Right renal cortex interstitium (tissue), 3 donors: ENCODE measurements around the gene ASCC1. TPM values are rescaled to one million over a fixed set of nuclear protein-coding genes. Genes with fewer than 3 reads are reported as not detected.

Experiments used
- DNase-seq, 3 donors: peaks; one replicate each; pipeline ENCODE4 v3.0.0-alpha.2; 2013; ENCODE audit warnings: low read depth in 3 of 3, low spot score in 2 of 3
- polyA plus RNA-seq, 3 donors: library from polyadenylated mRNA; unstranded; fragments of 120-200 nt; gene quantifications; one replicate each; pipeline ENCODE4 v1.2.1, GENCODE V29; 2013; ENCODE audit not compliant: insufficient read length in 3 of 3

Gene ASCC1
- polyA plus RNA-seq, 3 donors, result 43.6 to 55.4 (median 45.8) TPM

DNA sequence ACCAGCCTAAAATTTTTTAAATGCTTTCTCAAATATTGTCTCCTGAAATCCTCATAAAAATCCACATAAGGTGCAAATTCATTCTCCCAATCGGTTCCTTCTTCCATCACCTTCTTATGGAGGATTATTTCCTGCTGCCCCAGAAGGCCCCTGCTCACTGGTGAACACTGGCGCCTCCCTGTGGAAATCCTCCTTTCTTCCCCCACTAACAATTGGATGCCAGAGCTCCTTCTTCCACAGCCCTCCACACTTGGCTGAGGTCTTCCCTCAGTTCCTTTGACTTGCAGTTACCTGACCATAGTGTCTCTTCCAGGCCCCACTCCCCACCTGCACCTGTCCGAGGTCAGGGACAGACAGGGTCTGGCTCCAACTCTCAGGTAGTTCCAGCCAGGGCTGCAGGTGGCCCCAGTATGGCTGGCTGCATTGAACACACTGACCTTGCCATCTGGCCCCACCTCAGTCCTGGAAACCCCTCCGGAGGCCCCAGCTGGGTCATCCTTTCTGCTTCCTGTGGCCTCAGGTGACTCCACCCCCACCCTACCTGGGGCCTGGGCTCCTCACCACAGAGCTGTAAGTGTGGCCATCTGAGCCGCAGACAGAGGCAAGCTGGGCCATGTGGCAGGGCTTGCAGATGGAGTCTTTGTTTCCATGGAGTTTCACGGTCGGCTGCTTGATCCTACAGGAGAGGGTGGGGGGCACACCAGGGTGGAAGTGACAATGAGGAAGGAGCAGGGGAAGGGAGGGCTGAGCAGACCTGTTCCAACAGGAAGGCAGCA lies 146.1 kb downstream of the ASCC1 start:
- DNase-seq, result no peak

DNA sequence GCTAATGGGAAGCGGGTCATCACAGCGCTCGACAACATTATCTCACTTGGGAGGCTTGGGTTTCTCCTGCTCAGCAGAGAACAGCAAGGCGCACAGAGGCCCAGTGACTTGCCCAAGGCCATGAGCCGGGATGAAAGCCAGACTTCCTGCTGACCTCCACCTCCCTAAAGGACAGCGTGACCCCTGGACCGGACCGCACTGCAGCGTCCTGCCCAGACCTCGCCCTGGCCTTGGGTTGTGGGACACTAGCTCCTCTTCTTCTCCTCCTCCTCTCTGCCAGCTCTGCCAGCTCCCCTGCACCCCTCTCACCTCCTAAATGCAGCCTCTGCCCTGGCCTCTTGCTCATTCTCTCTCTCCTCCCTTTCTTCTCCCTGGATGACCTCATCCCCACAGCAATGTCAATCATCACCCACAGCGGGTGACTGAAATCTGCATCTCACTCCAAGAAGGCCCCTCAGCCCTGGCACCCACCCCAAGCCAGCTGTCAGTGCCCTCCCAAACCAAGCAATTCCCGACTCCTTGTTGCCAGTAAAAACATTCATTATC lies 147.1 kb downstream of the ASCC1 start:
- no peak for DNase-seq

DNA sequence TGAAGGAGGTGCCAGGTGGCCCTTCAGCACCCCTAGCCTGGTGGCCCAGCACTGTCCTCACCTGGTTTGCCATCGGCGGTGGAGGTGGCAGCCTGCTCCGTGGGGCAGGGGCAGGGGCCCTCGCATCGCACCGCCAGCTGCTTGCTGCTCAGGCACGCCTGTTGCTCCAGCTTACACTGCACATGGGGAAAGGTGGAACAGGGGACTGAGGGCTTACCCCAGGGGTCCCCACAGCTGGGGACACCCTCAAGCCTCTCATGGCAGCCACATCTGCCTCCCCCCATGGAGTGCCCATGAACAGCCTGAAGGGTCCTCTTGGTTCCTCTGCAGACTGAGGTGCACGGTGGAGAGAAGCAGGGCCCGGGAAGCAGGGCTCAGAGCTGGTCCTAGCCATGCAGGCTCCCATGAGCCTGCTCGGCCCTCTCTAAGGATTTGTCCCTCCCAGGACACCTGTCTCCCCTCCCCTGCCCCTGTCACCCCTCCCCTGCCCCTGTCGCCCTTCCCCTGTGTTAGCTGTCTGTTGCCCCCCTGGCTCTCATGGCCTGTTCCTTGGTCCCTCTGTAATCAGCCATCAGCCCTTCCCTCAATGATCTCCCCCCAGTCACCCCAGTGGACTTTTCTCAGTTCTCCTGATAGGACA lies 147.8 kb downstream of the ASCC1 start:
- no peak for DNase-seq

DNA sequence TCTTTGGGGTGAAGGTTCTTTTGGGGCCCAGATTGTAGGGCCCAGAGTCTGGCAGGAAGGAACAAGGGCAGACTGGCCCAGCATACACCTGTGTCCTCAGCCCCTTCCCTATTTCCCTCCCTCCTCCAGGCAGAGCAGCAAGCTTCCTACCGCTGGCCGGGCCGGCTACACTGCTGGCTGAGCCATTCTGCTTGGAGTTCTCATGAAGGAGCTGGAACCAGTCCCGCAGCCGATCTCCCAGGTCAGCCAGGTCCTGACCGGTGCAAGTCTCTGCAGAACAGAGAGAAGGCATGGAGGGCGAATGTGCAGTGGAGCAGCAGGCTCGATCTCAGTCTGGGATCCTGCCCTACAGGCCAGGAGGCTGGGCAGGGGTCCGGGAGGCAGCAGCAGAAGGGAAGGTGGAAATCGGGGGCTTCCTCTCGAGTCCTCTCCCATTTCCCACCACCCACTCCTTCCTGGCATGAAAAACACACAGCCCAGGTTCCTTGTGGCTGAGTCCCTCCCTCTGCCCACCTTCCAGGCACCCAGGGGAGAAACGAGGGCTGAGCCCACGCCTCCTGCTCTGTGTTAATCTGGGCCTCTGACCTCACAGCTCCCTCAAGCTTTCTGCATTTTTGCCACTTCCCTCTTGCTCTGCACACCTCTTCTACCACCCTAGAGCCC lies 148.5 kb downstream of the ASCC1 start:
- no peak for DNase-seq

DNA sequence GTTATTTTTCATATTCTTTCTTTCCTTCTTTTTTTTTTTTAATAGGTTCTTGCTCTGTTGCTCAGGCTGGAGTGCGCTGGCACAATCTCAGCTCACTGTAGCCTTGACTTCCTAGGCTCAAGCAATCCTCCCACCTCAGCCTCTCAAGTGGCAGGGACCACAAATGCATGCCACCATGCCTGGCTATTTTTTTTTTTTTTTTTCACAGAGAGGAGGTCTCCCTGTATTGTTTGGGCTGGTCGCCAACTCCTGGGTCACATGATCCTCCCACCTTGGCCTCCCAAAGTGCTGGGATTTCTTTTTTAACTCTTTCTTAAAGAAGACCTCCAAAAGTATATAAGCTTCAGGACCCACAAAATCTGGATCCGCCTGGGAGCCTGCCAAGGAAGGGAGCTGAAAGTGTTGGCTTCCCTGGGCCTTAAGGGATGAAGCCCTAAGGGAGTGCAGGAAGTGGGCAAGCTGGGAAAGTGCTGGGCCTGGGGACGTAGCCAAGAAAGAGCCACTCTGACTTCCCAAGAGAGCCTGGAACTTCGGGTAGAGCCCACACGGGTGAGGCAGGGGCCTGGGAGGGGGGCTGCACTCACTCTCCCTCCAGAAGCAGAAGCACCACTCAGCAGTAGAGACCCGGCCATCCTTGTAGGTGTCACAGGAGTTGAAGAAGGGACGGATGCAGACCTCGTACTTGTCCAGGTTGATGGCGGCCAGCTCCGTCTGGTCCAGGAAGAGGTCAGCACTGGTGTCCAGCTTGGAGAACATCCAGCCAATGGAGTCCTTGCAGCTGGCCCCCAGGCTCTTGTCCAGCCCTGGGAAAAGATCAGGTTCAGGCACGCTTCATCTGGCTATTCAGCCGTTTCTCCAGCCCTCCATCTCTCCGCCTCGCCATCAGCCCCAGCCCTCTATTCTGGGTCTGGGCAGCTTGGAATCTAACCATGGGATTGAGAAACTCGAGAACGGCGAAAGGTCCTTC lies 149.5 kb downstream of the ASCC1 start:
- no peak for DNase-seq

DNA sequence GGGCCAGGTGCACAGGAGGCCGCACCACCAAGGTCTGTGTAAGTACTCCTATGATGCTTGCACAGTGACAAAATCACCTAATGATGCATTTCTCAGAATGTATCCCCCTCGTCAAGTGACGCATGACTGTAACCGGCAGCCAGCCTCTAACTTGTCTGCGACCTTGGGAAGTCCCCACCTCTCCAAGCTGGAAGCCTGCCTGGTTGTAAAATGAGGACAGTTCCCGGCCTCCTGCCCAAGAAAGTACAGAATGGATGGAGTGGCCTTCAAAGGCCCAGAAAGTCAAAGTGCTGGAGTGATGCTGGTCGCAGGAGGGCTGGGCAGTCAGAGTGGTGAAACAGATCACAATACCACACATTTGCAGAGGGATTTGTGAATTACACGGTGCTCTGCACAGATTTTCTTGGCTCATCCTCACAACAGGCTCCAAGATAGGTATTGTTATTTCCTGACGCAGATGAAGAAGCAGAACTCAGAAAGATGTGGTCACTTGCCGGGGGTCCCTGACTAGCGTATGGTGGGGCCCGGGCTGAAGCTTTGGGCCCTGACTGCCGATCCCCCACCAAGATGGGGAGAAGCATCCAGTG lies 150.5 kb downstream of the ASCC1 start:
- DNase-seq, result no peak

DNA sequence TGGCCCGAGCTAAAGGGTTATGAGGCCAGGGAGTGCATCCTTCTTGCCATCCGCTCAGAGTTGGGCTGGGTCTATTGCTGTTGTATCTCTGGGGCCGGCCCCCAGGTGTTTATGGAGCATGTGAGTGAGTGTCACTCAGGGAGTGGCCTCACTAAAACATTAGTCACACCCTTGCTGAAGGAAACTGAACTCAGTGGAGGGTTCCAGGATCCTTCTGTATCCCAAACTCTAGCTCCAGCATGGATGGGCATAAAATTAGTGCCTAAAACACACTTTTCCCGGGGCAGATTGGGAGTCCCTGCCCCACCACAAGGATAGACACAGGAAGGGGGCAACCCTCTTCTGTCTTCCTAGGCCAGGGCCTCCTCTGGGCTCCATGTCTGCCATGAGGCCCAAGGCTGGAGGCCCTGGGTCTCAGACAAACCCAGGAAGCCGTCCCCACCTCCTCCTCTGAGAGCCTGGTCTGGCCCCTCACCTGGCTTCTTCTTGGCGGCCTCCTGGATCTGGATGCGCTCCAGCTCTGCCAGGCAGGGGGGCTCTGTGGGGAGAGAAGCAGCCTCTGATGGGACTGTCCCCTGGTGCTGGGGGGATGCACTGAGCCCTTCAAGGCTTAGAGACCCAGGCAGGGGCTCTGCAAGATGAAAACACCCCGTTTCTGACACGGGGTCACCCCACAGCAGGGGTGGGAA lies 152.2 kb downstream of the ASCC1 start:
- DNase-seq, result no peak

DNA sequence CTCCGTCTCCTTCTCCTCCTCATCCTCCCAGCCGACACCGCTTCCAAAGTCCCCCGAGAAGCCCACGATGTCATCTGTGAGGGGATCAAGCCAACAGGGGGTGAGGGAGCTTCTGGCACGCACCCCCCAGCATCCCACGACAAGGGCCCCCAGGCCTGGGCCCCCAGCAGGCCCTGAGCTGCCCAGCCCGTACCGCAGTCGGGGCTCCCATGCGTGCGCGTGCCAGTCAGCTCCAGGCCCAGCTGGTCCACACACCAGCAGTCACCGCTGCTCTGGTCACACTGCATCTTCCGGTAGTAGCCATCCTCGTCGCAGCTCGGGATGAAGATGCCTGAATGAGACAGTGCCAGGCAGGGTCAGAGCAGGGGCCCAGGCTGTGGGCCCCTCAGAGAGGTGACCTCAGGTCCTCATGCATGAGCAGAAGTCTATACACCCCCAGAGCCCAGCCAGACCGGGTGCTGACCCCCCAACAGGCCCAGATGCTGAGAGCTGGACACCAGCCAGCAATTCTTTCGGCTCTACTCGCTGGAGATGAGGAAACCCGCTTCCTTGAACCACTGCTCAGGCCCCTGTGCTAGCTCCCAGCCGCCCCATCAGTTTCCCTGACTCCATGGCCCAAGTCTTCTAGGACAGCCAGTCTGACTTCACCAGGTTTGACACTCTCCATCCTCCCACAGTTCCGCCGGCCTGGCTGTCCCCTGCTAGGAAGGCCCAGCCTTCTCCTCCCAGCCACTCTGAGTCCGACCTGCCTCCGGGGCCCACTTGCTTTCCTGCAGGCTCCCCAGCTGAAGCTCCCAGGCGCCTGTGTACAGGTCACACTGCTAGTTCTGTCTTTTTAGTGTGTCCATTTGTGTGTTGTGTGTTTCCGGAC lies 153.0 kb downstream of the ASCC1 start:
- no peak for DNase-seq

DNA sequence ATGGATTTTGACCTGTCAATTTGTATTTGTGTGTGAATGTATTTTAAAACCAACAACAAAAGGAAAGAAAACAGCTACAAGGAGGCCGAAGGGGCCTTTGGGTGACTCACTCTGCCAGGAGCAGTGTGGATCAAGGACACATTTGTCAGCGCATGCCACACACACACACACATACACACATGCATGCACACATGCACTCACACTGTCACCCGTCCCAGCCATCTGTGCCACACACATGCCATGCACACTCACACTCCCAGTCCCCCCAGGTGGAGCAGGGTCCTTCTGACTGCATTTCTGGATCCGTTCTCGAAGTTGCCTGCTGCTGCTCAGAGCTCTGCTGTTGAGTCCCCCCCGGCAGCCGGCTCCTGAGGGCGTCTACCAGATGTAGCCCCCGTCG lies 153.7 kb downstream of the ASCC1 start:
- no peak for DNase-seq

DNA sequence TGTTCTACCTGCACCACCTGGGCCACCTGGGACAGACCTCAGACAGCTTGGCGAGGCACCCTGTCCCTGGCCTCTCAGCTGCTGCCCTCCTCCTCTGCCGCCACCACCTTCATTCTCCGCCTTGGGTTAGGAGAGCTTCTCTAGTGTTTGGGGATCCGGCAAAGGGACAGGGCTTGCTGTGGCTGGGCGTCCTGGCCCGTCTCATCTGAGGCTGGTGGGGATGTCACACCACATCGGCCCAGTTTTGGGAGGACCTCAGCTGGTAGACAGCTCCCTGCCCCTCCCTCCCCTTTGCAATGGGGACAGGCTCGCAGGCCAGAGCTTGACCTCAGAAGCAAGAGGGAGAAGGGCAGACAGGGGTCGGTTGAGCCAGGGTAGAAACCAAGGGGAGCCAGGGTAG lies 154.1 kb downstream of the ASCC1 start:
- DNase-seq, result no peak

DNA sequence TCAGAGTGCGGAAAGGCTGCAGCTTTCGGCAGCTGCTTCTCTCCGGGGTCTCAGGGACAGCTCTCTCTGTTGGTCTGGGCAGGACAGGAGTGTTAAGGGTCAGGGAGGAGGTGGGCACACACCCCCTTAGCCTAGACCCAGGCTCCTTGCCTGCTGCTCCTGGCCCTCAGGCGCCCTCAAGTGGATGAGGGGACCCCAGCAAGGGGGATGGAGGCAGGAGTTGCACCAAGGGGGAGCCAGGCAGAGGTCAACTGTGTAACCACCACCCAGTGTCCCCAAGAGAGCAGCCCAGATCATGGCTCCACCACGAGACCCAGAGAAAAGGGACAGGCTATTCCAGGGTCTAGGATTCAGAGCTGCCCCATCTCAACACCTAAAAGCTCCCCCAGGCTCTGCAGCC lies 154.6 kb downstream of the ASCC1 start:
- no peak for DNase-seq

DNA sequence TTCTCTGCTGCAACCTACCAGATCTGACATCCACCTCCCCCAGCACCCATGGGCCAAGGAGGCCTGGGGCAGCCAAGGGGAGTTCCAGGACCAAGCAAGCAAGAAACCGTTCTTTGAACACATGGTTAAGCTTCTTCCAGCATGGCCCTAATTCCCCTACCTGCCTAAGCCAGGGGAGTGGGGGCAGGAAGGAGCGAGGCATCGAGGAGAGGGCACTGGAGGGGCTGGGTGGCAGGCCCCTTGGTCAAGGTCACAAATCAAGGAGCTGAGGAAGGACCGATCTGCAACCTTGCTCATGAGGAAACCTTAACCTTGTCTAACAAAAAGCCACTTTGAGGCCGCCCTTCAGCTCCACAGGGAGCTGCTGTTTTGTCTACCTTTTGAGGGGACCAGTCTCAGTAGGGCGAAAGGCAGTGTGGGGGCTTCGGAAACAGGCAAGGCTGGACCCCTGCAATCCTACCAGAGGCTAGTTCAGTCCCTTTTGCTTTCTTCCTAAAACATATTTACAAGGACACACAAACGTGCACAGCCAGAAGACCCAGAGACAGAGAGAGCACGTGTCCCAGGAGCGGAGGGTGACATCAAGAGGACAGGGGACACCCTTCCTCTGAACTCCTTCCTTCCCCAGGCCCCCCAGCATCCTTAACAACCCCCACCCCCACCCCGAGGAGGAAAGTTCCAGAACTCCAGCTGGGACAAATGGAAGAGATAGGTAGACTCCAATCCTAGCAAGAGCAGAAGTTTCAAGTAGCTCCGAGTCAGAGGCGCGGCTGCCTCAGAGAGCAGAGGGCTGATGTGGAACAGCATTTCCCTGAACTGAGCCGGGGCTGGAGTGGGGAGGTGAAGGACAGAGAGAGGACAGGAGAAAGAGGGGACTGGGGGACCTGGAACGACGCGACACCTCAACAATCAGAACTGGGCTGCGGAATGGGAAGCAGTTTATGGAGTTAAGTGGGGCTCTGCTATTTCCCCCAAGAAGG lies 155.9 kb downstream of the ASCC1 start:
- DNase-seq, result no peak

DNA sequence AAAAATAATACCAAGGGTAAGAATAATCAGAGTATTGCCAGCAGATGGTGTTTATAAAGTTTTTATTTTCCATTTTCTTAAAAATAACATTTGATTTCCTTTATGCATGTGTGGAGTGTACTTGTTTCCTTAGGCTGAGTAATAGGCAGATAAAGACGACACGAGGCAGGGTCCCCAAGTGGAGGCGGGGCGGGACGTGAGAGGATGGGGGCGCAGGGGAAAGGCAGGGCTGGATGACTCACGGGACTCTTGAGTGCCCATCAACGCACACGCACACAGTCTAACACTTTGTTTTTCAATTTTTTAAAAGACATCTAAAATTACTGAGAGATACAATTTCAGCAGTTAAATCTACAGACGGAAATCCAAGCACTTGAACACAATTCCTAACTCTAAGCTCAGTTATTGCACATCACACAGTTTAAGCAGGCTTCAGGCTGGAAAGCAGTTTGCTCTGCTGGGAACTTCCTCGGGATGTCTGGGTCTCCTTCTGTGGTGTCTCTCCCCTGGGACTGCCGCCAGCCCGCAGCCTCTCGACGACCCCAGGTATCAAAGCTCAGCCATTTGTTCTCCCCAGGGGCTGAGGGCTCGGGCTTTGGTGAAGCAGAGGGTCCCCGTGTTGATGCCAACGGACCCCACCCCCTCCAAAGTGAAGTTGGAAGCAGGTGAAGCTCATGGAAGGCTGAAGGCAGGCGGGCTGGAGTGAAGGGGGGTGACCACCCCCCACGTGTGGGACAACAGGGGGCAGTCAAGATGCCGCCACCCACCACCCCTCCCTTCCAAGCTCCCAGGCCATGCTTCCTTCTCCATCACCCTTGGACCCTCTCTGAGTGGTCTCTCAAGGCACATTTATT lies 156.9 kb downstream of the ASCC1 start:
- DNase-seq, result no peak

DNA sequence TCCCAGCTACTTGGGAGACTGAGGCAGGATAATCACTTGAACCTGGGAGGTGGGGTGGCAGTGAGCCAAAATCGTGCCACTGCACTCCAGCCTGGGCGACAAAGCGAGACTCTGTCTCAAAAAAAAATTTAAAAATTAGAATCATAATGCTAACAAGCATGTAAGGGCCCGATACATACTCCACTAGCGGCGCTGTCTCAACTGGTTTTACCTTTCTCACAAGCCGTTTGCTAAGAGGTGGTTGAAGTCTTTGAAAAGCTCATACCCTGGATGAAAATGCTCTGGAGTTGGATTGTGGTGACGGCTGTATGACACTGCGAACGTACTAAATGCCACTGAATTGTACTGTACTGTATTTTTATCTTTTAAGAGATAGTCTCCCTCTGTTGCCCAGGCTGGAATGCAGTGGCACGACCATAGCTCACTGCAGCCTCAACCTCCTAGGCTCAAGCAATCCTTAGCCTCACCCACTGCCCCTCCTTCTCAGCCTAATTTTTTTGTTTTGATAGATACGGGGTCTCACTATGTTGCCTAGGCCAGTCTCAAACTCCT lies 157.7 kb downstream of the ASCC1 start:
- DNase-seq, result no peak

DNA sequence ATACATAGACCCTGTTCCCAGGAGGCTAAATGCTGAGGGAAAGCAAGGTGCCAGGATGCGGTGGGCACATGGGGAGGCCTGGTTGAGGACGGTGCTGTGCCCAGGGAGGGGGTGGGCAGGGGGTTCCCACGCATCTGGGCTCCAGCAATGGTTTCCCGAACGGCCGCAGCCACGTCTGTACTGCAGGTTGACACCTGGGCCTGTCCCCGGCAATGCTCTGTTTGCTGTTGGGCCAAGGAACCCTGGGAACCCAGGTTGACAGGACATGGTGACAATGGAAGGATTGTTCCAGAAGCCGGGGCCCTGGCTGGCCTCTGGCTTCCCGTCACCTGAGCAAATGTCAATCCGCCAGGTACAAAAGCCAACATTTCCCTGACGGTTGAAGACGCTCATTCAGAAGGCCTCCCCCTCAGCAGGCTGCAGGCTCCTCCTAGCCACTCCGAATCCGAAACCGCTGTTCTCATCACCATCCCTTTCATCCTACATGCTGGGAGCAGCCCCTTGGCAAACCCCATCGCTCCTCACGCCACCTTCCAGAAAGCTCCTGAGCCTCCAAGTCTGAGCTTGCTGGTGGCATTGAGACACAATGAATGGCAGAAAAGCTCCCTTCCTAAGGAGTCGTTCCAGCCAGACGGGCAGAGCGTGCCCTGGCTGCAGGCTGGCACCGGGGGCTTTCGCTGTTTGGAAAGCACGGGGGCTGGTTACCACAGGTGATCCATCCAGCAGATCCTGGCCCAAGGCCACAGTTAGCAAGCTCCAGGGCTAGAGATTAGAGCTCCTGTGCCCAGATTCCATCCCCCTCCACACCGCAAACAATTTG lies 158.9 kb downstream of the ASCC1 start:
- no peak for DNase-seq
